ENCODE measurements around the gene PAQR7. TPM values are rescaled to one million over a fixed set of nuclear protein-coding genes. Genes with fewer than 3 reads are reported as not detected.

PAQR7 gene
- polyA plus RNA-seq (2013, experiment 1 of 2; ENCODE audit: insufficient read length) = 15.2 TPM
- polyA plus RNA-seq (2013, experiment 2 of 2; ENCODE audit: insufficient read length) = 15.3 TPM

DNA sequence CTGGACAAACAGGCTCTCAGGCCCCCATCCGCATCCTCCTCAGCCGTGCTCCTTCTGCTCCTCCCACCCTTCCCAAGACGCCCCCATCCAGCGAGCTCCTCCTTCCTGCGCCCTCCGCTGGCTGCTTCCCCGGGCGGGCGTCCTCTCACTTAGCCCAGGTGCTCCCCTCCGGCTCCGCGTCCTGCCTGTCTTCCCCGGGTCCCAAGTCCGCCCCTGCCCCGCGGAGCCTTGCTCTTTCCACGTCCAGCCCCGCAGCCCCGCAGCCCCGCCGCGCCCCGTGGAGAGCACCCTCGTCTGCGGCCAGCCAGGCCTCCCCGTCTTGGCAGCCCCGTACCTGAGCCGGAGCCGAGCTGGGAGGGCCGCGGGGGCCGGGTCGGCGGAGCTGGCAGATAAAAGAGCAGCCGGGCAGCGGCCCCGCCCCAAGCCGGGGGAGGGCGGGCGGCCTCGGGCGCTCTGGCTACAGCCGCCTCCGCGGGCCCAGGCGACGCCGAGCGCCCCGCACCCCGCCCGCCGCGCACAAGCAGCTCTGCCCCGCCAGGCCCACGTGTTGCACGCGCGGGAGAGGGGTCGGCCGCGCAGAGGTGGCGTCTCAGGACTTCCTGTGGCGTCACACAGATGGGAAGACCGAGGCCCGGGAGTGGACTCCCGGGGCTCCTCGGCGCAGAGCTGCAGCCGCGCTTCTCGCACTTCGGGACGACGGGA is at the start of gene PAQR7:
PAQR7 (minus strand) TSS at position 555 of the 702 bp plus-strand sequence. CDS start 11,869 bp downstream, outside the sequence.
- peak; percentile 86 for DNase-seq

GRCh38 chr1:25924454-25924853 is 48.9 kb upstream of the PAQR7 start:
- DNase-seq = no peak

GRCh38 chr1:25922971-25923552 is 47.6 kb upstream of the PAQR7 start:
- no peak for DNase-seq

- DNase-seq = no peak
Measured at GRCh38 chr1:25922056-25922970, 46.8 kb upstream of the PAQR7 start.

DNA sequence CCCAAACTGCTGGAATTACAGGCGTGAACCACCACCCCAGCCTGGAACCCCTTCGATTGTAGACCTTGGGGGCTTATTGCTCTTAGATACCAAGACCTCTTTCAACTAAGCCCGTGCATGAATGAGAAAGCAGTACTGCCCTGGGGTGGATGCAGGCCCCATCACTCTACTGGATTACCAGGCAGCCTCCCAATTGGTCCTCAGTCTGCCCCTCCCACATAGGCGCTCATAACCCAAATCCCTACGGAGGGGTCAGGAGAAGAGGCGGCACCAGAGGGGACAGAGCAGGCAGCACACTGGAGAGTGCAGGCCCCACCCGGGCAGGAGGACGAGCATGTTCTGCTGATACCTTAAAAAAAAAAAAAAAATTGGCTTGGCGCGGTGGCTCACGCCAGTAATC is 43.1 kb upstream of the PAQR7 start:
- DNase-seq = no peak

DNA sequence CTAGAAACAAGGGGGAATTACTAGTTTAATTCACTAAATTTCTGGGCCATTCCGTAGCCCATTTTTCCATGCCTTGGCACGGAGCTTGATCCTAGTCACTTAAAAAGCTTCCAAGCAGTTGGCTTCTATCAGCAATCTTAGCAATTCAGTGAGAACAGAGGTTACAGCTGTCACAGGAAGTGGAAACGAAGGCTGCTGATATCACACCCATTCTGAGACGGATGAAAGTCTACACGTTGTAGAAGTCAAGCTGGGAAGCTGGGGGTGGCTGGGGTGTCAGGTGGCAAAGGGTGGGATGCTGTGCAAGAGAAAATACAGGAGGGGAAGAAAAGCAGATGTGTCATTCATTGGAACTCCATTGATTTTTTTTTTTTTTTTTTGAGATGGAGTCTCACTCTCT is 42.5 kb upstream of the PAQR7 start:
- DNase-seq = no peak

DNA sequence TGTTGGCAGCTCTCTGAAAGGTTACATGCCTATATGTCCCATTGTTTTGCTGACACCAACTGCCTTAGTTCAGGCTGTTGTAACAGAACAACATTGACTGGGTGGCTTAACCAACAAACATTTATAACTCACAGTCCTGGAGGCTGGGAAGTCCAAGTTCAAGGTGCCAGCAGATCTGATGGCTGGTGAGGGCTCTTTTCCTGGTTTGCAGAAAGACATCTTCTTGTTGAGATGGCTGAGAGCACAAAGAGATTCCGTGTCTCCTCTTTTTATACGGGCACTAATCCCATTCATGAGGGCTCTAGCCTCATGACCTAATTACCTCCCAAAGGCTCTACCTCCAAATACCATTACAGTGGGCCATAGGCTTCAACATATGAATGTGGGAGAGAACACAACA is 41.0 kb upstream of the PAQR7 start:
- no peak for DNase-seq

DNA sequence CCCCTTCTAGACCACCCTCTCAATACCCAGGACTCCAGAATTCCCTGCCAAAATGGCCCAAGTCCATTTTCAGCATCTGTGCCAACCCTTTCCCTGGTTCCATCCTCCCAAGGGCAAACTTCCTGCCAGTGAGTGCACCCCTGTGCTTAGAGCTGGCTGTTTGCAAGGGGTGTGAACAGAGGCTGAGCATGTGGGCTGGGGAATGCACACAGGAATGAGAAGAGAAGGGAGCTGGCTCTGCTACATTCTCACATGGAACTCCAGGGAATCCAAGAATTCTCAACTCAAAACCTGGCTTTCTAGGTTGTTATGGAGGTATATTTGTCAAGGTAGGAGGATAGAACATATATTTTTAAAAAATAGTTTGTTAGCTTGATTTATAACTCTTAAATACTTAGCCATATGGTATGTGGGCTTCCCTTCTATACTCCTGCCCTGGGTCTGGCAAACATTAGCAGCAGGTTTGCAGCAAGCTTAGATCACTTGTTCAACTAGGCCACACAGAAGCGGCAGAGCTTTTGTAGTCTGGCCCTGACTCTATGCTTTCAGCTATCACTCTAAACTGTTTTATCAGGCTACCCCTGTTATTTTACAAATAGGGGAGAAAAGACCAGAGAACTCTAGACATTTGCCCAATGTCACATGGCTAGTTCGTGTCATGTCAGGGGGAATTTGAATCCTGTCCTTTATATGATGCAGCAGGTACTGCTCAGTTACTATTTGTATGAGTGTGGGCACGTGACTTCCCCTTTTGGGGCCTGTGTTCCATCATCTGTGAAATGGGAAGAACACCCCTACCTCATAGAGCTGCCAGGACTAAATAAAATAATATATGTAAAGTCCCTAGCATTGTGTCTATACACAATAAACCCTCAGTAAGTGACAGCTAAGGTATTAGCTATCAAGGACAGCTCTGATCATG is 38.8 kb upstream of the PAQR7 start:
- peak; percentile 40 for DNase-seq

DNA sequence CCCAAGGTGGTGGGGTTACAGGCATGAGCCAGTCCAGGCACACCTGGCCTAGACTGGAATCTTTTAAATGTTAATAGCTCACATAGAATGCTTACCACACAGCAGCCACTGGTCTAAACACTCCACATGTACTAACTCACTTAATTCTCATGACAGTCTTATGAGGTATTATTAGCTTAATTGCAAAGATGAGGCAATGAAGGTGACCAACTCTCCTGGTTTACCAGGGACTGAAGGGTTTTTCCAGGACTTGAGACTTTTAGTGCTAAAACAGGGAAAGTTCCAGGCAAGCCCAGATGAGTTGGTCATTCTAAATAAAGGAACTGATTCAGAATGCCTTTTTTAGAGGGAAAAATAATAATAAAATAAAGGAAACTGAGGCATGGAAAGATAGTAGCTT is 37.7 kb upstream of the PAQR7 start:
- no peak for DNase-seq

DNA sequence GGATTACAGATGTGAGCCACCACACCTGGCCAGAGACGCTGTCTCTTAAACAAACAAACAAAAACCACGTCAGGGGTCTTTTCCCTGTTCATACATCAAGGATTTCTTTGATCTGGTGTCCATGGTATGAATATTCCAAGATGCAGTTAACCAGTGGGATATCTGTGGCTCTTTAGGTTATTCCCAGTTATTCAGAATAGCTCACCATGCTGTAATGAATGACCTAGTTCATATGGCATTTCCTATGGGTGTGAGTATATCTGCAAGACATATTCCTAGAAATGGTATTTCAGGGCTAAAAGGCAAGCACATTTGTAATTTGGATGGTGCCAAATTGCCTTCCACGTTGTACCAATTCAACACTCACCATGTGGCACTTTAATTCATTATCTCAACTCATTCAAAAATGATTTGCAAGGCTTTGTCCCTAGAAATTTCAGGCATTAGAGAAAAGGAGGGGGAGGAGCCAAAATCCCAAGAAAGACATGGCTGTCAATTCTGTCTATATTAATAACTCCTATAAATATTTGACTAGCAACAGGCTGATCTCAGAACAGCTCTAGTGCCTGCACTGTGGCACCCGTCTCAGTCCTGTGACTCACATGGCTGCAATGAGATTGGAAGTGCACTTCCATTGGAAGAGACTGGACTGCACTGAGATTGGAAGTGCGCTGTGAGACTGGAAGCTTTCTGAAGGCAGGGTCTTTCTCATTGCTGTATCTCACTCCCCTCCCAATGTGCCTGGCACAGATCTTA is 36.7 kb upstream of the PAQR7 start:
- DNase-seq = peak; percentile 85

DNA sequence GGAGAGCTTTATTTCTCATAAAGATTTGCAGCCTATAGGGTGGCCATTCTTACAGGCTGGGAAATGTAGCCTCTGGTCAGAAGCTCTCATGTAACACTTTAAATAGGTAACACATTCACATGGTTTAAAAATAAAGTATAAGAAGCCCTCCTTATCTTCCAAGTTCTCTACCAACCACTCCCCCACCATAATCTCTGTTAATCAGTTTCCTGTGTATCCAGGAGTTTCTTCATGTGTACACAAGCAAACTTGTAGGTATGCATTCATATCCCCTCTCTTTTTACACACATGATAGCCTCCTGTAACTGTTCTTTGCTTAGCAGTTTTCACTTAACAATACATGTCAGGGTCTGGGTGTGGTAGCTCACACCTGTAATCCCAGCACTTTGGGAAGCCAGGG is 35.7 kb upstream of the PAQR7 start:
- no peak for DNase-seq

DNA sequence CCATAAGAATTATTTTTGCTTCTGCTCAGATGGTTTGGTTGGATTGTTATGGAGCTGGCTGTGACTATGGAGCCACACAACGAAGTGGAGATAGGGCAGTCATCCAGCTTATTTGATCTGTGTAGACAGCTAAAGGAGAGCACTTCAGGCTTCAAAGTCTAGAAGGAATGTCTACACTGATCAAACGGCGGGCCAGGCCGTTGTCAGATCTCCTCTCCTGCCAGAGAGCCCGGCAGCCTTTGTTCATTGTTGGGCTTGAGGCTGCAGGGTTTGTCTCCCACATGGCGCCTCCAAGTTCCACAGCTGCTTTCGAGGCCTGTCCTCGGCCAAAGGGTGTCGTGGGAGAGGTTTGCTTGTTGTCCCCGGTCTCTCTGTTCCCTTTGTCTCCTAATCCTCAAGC is 33.5 kb upstream of the PAQR7 start:
- DNase-seq = no peak

DNA sequence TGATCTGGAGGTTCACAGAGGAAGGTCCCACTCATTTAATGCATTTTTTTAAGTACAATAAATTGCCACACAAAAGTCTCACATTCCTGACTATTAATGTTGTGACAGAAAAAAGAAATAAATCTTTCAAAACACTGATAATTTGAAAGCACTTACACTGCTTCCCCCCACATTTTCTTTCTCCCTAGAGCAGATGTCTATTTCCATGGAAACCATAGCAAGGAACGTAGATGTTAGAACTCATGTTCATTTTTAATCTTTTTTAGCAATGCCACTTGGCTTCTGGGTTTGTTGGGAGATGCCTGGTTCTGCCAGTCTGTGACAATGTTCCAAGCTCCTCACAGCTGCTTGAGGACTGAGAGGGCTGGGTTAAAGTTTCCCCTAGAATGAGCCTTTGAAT is 32.7 kb upstream of the PAQR7 start:
- DNase-seq = no peak

DNA sequence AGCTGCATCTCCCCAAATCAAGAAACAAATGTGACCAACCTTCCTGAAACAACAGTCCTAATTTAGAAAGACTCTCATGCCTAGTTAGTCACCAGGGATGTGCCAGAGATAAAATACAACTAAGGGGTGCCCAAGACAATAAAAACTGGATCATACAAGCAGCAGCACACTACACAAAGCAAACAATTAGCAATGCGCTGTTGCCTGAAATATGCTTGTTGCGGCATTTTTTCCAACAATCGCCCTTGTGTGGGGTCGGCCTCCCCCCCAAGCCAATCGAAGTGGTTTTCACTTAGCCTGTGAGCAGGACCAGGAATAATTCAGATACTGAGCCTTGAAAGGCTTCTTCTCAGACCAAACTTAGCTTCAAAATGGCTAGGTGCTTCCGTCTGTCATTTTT is 32.1 kb upstream of the PAQR7 start:
- no peak for DNase-seq

DNA sequence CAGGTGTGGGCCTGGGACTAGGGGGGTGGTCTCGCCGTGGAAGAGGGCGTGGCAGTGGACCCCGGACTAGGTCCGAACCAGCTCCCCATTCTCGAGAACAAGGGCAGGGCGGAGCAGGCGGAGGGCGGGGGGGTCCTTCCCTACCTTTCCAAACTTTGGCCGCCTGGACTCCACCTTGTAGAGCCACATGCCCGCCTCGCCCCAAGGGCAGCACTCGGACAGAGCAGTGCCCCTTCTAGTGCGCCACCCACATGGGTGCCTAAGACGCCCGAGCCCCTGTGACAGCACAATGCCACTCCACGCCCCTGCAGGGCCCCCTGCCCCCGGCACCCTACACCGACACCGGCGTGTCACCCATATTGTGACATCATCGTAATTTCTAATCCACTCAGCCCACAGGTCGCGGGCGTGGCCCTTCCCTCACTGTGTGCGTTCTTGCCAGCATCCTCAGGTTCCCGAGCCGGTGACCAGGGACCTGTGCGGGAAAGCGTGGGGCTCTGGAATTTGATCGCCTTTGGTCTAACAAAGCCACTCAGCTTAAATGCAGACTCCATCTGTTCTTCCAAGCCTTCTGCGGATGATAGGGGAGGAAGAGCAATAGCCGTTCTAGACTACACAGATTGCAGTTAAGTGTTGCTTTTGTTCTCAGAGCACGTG is 31.3 kb upstream of the PAQR7 start:
- DNase-seq = no peak

DNA sequence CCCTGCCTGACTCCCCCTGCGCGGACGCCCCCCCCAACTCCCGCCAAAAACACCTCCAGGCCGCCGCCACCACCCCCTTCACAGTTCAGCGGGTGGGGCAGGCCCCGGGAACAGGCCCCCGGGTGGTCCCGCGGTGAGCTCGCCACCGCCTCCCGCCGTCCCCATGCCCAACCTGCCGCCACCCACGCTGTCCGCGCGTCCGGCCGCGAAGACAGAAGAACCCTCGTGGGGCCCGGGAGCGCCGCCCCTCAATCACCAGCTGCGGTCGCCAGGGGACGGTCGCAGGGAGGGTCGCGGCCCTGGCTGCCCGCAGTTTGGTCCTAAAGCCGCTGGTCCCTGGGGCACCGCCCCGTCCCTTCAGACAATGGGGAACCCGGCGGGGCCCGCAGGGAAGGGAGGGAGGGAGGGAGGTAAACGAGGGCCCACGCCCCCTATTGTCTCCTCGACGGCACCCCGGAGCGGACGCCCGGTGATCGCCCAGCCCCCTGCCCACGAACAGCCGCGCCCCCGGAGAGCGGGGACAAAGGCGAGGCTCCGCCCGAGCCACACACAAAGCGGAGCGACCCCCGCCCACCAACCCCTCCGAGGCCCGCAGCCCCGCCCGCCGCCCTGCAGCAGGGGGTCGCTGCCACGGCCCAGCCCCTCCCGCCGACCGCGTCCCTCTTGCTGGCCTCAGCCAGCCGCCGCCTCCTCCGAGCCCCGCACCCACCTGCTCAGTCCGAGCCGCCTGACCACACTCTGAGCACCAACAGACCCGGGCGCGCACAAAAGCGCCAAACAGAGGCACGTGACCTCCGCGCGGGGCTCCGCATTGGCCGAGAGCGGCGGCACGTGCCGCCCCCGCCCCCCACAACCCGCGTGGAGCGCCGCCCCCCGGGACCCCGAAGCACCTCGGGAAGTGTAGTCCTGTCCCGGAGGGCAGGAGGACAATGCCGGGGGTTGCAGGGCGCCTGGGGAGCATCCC is 30.5 kb upstream of the PAQR7 start, which contains the start of gene STMN1:
STMN1 (minus strand) TSS at position 740 of the 964 bp plus-strand sequence. CDS start 1,743 bp downstream, outside the sequence.
- peak; percentile 95 for DNase-seq

DNA sequence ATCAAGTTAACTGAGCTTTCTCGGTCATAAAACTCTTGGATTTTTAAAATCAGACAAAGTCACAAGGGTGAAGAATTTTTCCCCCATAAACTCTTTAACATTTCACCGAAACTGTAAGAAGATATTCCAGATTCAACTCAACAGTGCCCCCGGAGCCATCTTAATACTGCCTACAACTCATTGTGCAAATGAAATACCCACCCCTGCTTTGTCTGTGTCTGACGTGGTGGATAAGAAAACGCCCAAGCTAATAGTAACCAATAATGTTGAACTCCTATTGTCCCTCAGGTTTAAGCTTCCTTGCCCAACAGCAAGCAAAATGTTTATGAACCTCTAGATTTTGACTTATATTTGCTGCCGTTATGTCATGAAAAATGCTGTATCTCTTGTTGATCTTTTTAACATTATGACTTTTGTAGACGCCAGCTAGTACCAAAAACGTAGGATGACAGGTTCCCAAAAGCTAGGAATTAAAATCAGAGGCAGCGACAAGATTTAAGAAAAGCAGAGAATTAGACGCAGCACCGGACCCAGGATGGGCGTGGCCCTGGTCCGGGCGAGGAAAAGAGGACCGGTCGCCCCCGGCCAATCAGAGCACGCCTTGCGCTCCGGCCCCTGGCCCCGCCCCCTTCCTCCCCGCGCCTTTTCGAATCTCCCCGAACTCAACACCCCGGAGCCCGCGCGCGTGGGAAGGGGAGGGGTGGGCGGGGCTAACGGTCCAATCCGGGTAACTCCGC is 29.6 kb upstream of the PAQR7 start:
- DNase-seq = peak; percentile 93

DNA sequence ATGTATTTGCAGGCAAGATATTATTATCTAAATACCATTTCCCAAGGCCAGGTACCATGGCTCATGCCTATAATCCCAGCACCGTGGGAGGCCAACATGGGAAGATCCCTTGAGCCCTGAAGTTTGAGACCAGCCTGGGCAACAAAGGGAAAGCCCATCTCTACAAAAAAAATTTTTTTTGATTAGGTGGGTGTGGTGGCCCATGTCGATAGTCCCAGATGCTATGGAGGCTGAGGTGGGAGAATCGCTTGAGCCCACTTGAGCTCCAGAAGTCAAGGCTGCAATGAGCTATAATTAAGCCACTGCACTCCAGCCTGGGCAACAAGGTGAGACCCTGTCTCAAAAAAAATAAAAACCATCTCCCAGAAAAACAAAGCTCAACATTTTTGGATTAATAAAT is 28.5 kb upstream of the PAQR7 start:
- DNase-seq = no peak

DNA sequence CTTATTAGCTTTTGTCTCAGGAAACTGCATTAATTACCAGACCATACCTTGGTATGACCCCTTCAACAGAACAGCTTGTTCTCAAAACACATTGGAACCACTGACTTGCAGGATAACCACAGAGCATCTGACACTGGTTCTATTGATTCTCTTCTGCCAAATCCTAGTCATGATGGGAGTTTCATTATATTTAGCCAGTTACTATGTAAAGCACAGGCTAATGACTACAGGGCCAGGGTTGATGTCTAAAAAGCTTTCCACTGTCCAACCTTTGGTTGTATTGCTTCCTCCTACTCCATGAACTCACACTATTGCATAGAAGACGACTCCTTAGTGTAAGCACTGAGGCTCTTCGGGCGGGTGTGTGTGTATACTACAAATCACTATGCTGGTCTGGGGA is 27.0 kb upstream of the PAQR7 start:
- DNase-seq = no peak
